ENCODE results near the gene CAD.

The CAD gene

DNA sequence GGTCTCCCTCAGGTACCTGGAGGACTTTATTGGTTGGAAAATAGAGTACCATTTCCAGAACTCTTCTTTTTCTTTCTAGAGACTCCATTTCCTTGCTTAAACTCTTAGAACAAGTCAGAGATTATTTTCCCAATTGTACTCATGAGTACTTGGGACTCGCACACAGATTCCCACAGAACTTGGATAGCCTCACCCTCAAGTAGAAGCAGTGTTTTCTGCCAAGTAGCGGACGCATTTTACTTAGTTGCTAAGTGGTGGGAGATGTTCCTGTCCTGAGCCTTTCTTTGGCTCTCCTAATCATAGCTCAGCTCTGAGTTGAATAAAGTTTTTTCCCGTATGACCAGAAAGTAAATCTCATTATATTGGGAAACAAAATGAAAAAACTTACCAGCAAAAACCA, 28.5 kb downstream of the CAD start:
- DNase-seq (ENCODE audit: low read depth): no peak
- TF ChIP-seq, protein P1, sequence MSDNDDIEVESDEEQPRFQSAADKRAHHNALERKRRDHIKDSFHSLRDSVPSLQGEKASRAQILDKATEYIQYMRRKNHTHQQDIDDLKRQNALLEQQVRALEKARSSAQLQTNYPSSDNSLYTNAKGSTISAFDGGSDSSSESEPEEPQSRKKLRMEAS (IDR thresholded peaks at IDR 0.05; ENCODE audit: low read depth, low read length): no peak
- TF ChIP-seq, protein P2, sequence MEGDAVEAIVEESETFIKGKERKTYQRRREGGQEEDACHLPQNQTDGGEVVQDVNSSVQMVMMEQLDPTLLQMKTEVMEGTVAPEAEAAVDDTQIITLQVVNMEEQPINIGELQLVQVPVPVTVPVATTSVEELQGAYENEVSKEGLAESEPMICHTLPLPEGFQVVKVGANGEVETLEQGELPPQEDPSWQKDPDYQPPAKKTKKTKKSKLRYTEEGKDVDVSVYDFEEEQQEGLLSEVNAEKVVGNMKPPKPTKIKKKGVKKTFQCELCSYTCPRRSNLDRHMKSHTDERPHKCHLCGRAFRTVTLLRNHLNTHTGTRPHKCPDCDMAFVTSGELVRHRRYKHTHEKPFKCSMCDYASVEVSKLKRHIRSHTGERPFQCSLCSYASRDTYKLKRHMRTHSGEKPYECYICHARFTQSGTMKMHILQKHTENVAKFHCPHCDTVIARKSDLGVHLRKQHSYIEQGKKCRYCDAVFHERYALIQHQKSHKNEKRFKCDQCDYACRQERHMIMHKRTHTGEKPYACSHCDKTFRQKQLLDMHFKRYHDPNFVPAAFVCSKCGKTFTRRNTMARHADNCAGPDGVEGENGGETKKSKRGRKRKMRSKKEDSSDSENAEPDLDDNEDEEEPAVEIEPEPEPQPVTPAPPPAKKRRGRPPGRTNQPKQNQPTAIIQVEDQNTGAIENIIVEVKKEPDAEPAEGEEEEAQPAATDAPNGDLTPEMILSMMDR (IDR thresholded peaks at IDR 0.05; ENCODE audit: low read depth, low read length): no peak
- TF ChIP-seq MYC (IDR thresholded peaks at IDR 0.05; ENCODE audit: low read depth, low read length): no peak
- TF ChIP-seq POLR2A (IDR thresholded peaks at IDR 0.05; ENCODE audit: extremely low read depth, insufficient read length): no peak
- H3K4me3 ChIP-seq (ENCODE audit: low read depth, low read length): no peak overlapping the region

DNA sequence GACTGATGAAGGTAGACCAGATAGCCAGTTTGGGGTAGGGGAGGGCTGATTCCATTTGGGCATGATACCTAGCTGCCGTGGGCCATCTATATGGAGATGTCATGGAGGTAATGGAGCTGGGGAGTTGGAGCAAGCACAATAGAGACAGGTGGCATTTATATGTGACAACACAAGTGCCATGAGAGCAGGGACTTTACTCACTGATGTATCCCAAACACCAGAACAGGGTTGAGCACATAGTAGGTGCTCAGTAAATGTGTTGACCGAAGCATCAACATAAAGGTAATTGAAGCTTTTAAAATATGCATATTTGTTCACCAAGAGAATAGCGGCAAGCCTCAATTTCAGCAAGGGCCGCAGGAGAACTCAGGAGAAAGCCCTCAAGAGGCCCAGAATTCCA, 30.7 kb downstream of the CAD start:
- no peak for DNase-seq (ENCODE audit: low read depth)
- no peak for TF ChIP-seq MYC (IDR thresholded peaks at IDR 0.05; ENCODE audit: low read depth, low read length)
- H3K4me3 ChIP-seq (ENCODE audit: low read depth, low read length): no peak overlapping the region

DNA sequence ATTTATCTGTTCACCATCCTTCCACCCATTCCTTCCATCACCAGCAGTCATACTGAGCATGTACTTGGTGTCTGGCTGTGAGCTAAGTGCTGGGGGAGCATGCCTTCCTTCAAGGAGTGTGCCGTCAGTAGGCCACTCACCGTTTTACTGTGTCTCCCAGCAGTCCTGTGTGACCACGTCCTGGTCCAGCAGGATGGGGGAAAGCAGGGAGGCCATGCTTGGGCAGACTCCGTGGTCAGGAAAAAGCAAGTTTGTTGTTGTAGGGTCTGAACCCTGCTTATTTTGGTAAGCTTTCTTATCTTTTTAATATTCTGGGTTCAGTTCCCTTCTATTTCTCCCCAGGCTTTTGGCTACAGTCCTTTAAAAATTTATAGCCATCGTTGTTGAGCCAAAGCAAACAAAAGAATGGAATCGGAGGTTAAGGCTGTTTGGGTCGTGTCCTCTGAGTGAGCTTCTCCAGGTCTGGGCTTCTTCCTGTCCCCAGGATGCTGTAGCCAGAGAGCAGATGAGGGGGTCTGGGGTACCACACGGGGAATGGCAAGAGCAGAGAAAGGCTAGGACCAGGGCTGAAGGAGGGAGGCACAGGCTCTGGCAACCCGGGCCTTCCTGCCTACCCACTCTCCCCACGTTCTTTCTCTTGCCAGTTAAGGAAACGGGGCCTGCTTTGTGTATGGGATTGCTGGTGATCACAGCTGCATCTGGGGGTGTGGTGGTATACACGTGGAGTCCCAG, 32.2 kb downstream of the CAD start:
- DNase-seq (ENCODE audit: low read depth): no peak
- no peak overlapping the region for H3K4me3 ChIP-seq (ENCODE audit: low read depth, low read length)
- TF ChIP-seq MYC (IDR thresholded peaks at IDR 0.05; ENCODE audit: low read depth, low read length) (no peak), POLR2A (IDR thresholded peaks at IDR 0.05; ENCODE audit: extremely low read depth, insufficient read length) (no peak)
- TF ChIP-seq, protein P2 (IDR thresholded peaks at IDR 0.05; ENCODE audit: low read depth, low read length): no peak
- TF ChIP-seq, protein P1 (IDR thresholded peaks at IDR 0.05; ENCODE audit: low read depth, low read length): no peak

DNA sequence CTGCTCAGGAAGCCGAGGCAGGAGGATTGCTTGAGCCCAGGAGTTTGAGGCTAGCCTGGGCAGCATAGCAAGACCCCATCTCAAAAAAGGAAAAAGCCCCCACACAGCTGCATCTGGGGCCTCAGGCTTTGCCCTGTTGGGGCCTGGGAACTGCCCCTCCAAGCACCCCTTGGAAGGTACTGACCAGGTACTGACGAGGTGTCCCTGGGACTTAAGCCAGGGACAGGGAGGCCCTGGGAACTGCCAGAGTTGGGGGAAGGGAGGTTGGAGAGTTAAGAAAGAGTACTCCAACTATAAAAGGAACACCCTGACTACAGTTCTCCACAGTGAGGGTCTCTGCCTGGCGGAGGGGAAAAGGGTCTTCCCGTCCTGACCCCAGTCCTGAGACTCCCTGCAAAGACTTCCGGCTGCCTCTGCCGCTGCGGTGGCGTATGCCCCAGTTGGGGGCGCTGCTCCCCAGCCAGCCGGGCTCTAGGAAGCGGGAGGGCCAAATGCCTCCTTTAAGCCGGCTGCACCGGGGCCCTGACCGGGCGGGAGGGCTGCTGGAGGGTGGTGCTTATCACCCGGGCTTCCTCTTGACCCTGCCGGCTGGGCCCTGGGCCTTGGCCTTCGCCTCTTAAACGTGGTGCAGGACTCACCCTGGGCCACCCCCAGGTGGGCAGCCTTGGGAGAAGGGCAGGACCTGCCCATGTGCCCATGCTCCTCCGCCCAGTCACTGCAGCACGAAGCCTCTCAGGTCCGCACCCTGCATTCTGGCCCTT, 32.9 kb downstream of the CAD start:
- TF ChIP-seq POLR2A (IDR thresholded peaks at IDR 0.05; ENCODE audit: extremely low read depth, insufficient read length) (no peak), MYC (IDR thresholded peaks at IDR 0.05; ENCODE audit: low read depth, low read length) (no peak)
- TF ChIP-seq, protein P2 (IDR thresholded peaks at IDR 0.05; ENCODE audit: low read depth, low read length): peak; percentile 70
- TF ChIP-seq, protein P1 (IDR thresholded peaks at IDR 0.05; ENCODE audit: low read depth, low read length): no peak
- no peak overlapping the region for H3K4me3 ChIP-seq (ENCODE audit: low read depth, low read length)
- peak; percentile 67 for DNase-seq (ENCODE audit: low read depth)

DNA sequence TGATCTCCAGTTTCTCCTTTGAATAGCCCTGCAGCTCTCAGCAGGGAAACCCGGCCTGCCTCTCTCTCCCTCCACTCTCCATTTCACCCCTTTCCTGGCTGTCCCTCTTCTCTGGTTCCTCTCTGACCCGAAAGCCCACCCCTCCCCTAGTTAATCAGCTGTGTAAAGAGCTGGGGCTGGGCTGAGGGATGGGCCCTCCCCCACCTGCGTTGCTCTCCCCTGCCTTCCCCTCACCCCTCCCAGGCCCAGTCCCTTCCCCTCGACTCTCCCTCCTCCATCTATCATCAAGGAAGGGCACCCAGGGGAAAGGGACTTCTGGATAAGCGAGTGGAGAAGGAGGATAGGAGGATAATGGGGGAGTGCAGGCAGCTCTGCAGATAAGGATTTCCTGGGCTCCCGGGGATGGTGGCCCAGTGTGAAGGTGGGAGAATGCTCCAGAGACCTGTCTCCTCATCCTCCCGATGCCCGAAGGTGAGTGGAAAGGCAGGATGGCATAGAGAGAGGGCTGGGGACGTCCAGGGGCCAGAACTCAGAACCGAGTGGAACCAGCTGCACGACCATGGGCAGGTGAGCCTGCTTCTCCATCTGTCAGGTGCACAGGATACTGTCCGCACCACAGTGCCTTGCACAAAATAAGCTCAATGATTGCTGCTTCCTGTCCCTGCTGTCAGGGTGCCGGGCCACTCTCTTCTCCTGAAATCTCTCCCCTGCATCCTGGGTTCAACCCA, 33.6 kb downstream of the CAD start:
- TF ChIP-seq, protein P2 (IDR thresholded peaks at IDR 0.05; ENCODE audit: low read depth, low read length): no peak
- TF ChIP-seq POLR2A (IDR thresholded peaks at IDR 0.05; ENCODE audit: extremely low read depth, insufficient read length) (no peak), MYC (IDR thresholded peaks at IDR 0.05; ENCODE audit: low read depth, low read length) (no peak)
- TF ChIP-seq, protein P1 (IDR thresholded peaks at IDR 0.05; ENCODE audit: low read depth, low read length): no peak
- no peak overlapping the region for H3K4me3 ChIP-seq (ENCODE audit: low read depth, low read length)
- no peak for DNase-seq (ENCODE audit: low read depth)

DNA sequence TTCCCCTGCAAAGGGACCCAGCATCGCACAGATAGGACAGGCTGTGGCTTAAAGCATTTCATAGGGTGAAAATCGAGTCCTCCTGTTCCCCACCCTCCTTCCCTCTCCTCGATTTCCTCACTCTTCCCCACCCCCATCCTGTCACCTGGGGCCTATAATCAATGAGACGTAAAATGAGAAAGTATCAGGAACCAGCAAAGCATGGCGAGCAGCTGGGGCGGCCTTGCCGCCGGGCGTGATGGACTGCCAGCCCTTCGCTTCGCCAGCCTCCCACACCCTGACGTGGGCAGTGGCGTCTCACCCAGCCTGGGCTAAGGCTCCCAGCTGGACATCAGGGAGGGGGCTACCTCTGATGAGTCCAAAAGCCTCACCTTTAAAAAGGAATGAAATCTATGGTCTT, 34.6 kb downstream of the CAD start:
- TF ChIP-seq, protein P1 (IDR thresholded peaks at IDR 0.05; ENCODE audit: low read depth, low read length): no peak
- TF ChIP-seq, protein P2 (IDR thresholded peaks at IDR 0.05; ENCODE audit: low read depth, low read length): no peak
- TF ChIP-seq POLR2A (IDR thresholded peaks at IDR 0.05; ENCODE audit: extremely low read depth, insufficient read length) (no peak), MYC (IDR thresholded peaks at IDR 0.05; ENCODE audit: low read depth, low read length) (no peak)
- DNase-seq (ENCODE audit: low read depth): no peak
- no peak overlapping the region for H3K4me3 ChIP-seq (ENCODE audit: low read depth, low read length)

Data from NB4 (cell line).